ENCODE data around the gene TUT4. TPM values are rescaled to one million over a fixed set of nuclear protein-coding genes. Genes with fewer than 3 reads are reported as not detected.

Gene TUT4
- total RNA-seq, 1 donor from 2014 or later = 40.9 TPM

- no peak for DNase-seq (ENCODE audit: low spot score)
- peaks cover 3% of the 10 kb centered on the region for H3K9me3 Mint-ChIP-seq (ENCODE audit: low read depth)
- no peak overlapping the region for H3K27ac Mint-ChIP-seq (ENCODE audit: unreplicated experiment)
- H3K4me1 Mint-ChIP-seq (ENCODE audit: low read depth) = peaks cover 3% of the 10 kb centered on the region
- no peak for TF ChIP-seq CTCF (IDR thresholded peaks at IDR 0.05)
- H3K27me3 Mint-ChIP-seq (ENCODE audit: low read depth) = no peaks in the 10 kb centered on the region
- no peak overlapping the region for H3K4me3 Mint-ChIP-seq (ENCODE audit: unreplicated experiment)
- H3K36me3 Mint-ChIP-seq (ENCODE audit: low read depth) = peaks cover 1% of the 10 kb centered on the region
These were observed 7.0 kb upstream of the TUT4 start for GRCh38 chr1:52559875-52560274.

GRCh38 chr1:52558941-52559340 lies 6.0 kb upstream of the TUT4 start:
- H3K9me3 Mint-ChIP-seq (ENCODE audit: low read depth) = peaks cover 3% of the 10 kb centered on the region
- TF ChIP-seq CTCF (IDR thresholded peaks at IDR 0.05) = no peak
- no peak overlapping the region for H3K4me3 Mint-ChIP-seq (ENCODE audit: unreplicated experiment)
- H3K27me3 Mint-ChIP-seq (ENCODE audit: low read depth) = no peaks in the 10 kb centered on the region
- peaks cover 12% of the 10 kb centered on the region for H3K4me1 Mint-ChIP-seq (ENCODE audit: low read depth)
- H3K36me3 Mint-ChIP-seq (ENCODE audit: low read depth) = peaks cover 1% of the 10 kb centered on the region
- no peak overlapping the region for H3K27ac Mint-ChIP-seq (ENCODE audit: unreplicated experiment)
- DNase-seq (ENCODE audit: low spot score) = no peak

GRCh38 chr1:52556641-52557360 lies 3.9 kb upstream of the TUT4 start:
- peaks cover 3% of the 10 kb centered on the region for H3K9me3 Mint-ChIP-seq (ENCODE audit: low read depth)
- H3K27me3 Mint-ChIP-seq (ENCODE audit: low read depth) = no peaks in the 10 kb centered on the region
- peaks cover 14% of the 10 kb centered on the region for H3K4me1 Mint-ChIP-seq (ENCODE audit: low read depth)
- DNase-seq (ENCODE audit: low spot score) = no peak
- no peak for TF ChIP-seq CTCF (IDR thresholded peaks at IDR 0.05)
- no peak overlapping the region for H3K4me3 Mint-ChIP-seq (ENCODE audit: unreplicated experiment)
- no peak overlapping the region for H3K27ac Mint-ChIP-seq (ENCODE audit: unreplicated experiment)
- peaks cover 1% of the 10 kb centered on the region for H3K36me3 Mint-ChIP-seq (ENCODE audit: low read depth)

DNA sequence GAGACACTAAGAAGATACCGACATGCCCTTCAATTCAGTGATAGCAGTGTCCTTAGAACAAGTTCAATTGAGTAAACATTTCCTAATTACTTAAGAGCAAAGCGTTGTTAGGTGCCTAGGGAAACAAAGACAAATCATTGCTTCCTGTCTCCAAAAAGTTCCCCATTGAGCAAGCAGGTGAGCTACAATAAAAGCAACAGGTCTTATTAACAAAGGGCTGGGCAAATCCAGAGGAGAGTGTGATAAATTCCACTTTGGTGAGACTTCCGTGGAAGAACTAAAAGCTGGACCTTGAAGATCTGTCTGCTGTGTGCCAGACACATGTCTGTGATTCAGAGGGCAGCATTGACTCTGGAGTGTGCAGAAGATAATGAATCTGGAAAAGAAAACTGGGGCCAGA lies 1.9 kb upstream of the TUT4 start:
- no peak overlapping the region for H3K27ac Mint-ChIP-seq (ENCODE audit: unreplicated experiment)
- H3K27me3 Mint-ChIP-seq (ENCODE audit: low read depth) = no peaks in the 10 kb centered on the region
- peaks cover 19% of the 10 kb centered on the region for H3K4me1 Mint-ChIP-seq (ENCODE audit: low read depth)
- TF ChIP-seq CTCF (IDR thresholded peaks at IDR 0.05) = no peak
- DNase-seq (ENCODE audit: low spot score) = no peak
- H3K9me3 Mint-ChIP-seq (ENCODE audit: low read depth) = no peaks in the 10 kb centered on the region
- peaks cover 1% of the 10 kb centered on the region for H3K36me3 Mint-ChIP-seq (ENCODE audit: low read depth)
- H3K4me3 Mint-ChIP-seq (ENCODE audit: unreplicated experiment) = peak overlapping the region; percentile 3

DNA sequence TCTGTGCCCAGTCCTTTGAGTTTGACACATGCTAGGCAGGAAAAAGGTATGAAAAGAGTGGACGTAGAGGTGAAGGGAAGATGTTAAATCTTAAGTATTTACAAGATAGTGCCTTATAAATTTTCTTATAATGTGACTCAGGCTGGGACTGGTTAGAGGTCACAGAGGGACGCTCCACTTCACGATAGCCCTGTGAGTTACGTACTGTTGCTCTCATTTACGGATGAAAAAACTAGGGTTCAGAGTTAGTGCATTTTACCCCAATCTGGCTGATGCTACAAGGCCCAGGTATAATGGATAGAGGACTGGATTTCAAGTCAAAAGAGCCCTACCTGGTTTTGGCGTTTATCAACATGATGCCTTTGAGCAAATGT lies 1.4 kb upstream of the TUT4 start:
- Mint-ChIP-seq H3K4me1 (ENCODE audit: low read depth) (peaks cover 21% of the 10 kb centered on the region), H3K36me3 (ENCODE audit: low read depth) (peaks cover 1% of the 10 kb centered on the region), H3K9me3 (ENCODE audit: low read depth) (no peaks in the 10 kb centered on the region), H3K27me3 (ENCODE audit: low read depth) (no peaks in the 10 kb centered on the region), H3K27ac (ENCODE audit: unreplicated experiment) (peak overlapping the region; percentile 22), H3K4me3 (ENCODE audit: unreplicated experiment) (no peak overlapping the region)
- DNase-seq (ENCODE audit: low spot score) = no peak
- TF ChIP-seq CTCF (IDR thresholded peaks at IDR 0.05) = no peak
